KOPT-K1 (cell line): ENCODE measurements around the gene TRIM10.

Source experiments
- H3K27ac ChIP-seq: fragments of 200-600 bp; sonication (generic); 2 replicates; pipeline ENCODE4 v1.5.1; 2016; ENCODE audit warnings: antibody characterized with exemption, mild to moderate bottlenecking, low read depth, low read length; ENCODE audit not compliant: poor library complexity, severe bottlenecking
- H3K36me3 ChIP-seq: fragments of 200-600 bp; sonication (generic); 2 replicates; pipeline ENCODE4 v1.5.1; 2017; ENCODE audit warnings: antibody characterized with exemption, mild to moderate bottlenecking, low read length, moderate library complexity; ENCODE audit not compliant: insufficient read depth
- H3K9me3 ChIP-seq: fragments of 200-600 bp; sonication (generic); 2 replicates; pipeline ENCODE4 v1.5.1; 2017; ENCODE audit warnings: antibody characterized with exemption, low read length, mild to moderate bottlenecking; ENCODE audit not compliant: insufficient read depth, poor library complexity, severe bottlenecking

The TRIM10 gene

GRCh38 chr6:30102970-30103871 is 57.8 kb downstream of the TRIM10 start:
- Histone ChIP-seq H3K27ac (no peak overlapping the region), H3K36me3 (no peaks in the 10 kb centered on the region), H3K9me3 (no peaks in the 10 kb centered on the region)

DNA sequence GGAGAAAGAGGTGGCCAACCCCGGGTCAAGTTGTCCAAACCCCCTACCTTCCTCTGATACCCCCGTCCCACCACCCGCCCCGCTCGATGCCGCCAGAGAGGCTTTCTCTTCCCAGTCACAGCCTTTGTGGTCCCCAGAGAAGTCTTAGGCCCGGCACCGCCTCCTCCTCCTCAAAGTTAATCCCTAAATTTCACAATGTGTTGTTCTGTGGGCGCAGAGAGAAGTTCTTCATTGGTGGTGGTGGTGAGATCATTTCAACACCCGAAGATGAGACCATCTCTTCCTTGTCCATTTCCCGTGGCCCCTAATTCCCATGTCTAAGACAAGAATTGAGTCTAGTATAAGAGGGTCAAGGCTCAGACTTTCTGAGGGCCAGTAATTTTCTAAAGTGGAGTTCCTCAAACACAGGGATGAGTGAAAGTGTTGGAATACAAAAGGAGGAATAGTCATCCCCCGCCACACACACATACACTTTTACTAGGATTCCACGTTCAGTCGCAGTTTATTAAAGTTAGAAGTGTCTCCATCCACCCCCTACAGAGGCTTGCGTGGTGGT is 58.5 kb downstream of the TRIM10 start:
- Histone ChIP-seq H3K27ac (no peak overlapping the region), H3K9me3 (no peaks in the 10 kb centered on the region), H3K36me3 (no peaks in the 10 kb centered on the region)
